GM19328 (cell line): Measurements from ENCODE around the gene MYO7B.

Experiments used
- ATAC-seq: cut with Tn5 transposase; IDR thresholded peaks from one replicate; pipeline ENCODE4 v1.9.1; 2021; ENCODE audit warnings: mild to moderate bottlenecking, moderate library complexity; ENCODE audit not compliant: unreplicated experiment

MYO7B gene

GRCh38 chr2:127551221-127551930 lies 15.9 kb downstream of the MYO7B start:
- no peak for ATAC-seq

GRCh38 chr2:127552336-127552735 lies 16.9 kb downstream of the MYO7B start:
- no peak for ATAC-seq

GRCh38 chr2:127552846-127553245 lies 17.4 kb downstream of the MYO7B start:
- ATAC-seq, result no peak

- no peak for ATAC-seq
Observed at GRCh38 chr2:127558911-127559310, 23.4 kb downstream of the MYO7B start.

- no peak for ATAC-seq
Observed at GRCh38 chr2:127559454-127559853, 24.0 kb downstream of the MYO7B start.

- no peak for ATAC-seq
Observed at GRCh38 chr2:127560201-127560930, 24.9 kb downstream of the MYO7B start.

GRCh38 chr2:127560931-127561280 lies 25.4 kb downstream of the MYO7B start:
- no peak for ATAC-seq

- no peak for ATAC-seq
Observed at GRCh38 chr2:127561371-127561770, 25.9 kb downstream of the MYO7B start.

GRCh38 chr2:127562936-127563335 lies 27.5 kb downstream of the MYO7B start:
- ATAC-seq, result no peak

- ATAC-seq, result peak; percentile 94
Observed at GRCh38 chr2:127563458-127564428, 28.3 kb downstream of the MYO7B start.

- ATAC-seq, result no peak
Observed at GRCh38 chr2:127564429-127565260, 29.2 kb downstream of the MYO7B start.

- ATAC-seq, result no peak
Observed at GRCh38 chr2:127565261-127566138, 30.0 kb downstream of the MYO7B start.

GRCh38 chr2:127566139-127566417 lies 30.6 kb downstream of the MYO7B start:
- no peak for ATAC-seq

- no peak for ATAC-seq
Observed at GRCh38 chr2:127566576-127566975, 31.1 kb downstream of the MYO7B start.

- no peak for ATAC-seq
Observed at GRCh38 chr2:127567351-127567854, 31.9 kb downstream of the MYO7B start.

- no peak for ATAC-seq
Observed at GRCh38 chr2:127568128-127568527, 32.6 kb downstream of the MYO7B start.

- ATAC-seq, result no peak
Observed at GRCh38 chr2:127569666-127570065, 34.2 kb downstream of the MYO7B start.

- ATAC-seq, result no peak
Observed at GRCh38 chr2:127570282-127571250, 35.1 kb downstream of the MYO7B start.
